T-helper 17 cell (primary cell): ENCODE results near the gene NHERF1. TPM values are rescaled to one million over a fixed set of nuclear protein-coding genes. Genes with fewer than 3 reads are reported as not detected.

Experiments used
- ATAC-seq: fragments of 150-1000 bp; cut with Tn5 transposase; 2 replicates; pipeline ENCODE4 v1.10.0; 2021; ENCODE audit warnings: mild to moderate bottlenecking, moderate library complexity
- DNase-seq, 3 donors: peaks; one replicate each; pipeline versions ENCODE4 v3.0.0 to v3.0.0-alpha.2; 2020 to 2021
- H3K9me3 ChIP-seq: one replicate; pipeline ENCODE4 v1.7.0; 2013; ENCODE audit warnings: low read length, mild to moderate bottlenecking; ENCODE audit not compliant: control insufficient read depth, poor library complexity, severe bottlenecking
- H3K27ac Mint-ChIP-seq: one replicate; pipeline ENCODE4 v1.8.0; 2022; ENCODE audit warnings: mild to moderate bottlenecking, moderate library complexity, mixed read lengths
- H3K27me3 Mint-ChIP-seq: one replicate; pipeline ENCODE4 v1.8.0; 2022; ENCODE audit warnings: mixed read lengths
- H3K36me3 Mint-ChIP-seq: one replicate; pipeline ENCODE4 v1.8.0; 2022; ENCODE audit warnings: low read depth, mixed read lengths
- H3K4me1 Mint-ChIP-seq: one replicate; pipeline ENCODE4 v1.8.0; 2022; ENCODE audit warnings: mild to moderate bottlenecking, mixed read lengths
- H3K4me3 Mint-ChIP-seq: one replicate; pipeline ENCODE4 v1.8.0; 2022; ENCODE audit warnings: mild to moderate bottlenecking, moderate library complexity, mixed read lengths
- total RNA-seq, 4 donors: library from RNA in 2 of 4; stranded (reverse) in 2 of 4; gene quantifications; one replicate each; pipeline ENCODE4 v1.2.3 and lab custom pipeline; 2022 to 2026

Gene NHERF1
- total RNA-seq, 2 donors from 2014 or later: 130 to 132 TPM

DNA sequence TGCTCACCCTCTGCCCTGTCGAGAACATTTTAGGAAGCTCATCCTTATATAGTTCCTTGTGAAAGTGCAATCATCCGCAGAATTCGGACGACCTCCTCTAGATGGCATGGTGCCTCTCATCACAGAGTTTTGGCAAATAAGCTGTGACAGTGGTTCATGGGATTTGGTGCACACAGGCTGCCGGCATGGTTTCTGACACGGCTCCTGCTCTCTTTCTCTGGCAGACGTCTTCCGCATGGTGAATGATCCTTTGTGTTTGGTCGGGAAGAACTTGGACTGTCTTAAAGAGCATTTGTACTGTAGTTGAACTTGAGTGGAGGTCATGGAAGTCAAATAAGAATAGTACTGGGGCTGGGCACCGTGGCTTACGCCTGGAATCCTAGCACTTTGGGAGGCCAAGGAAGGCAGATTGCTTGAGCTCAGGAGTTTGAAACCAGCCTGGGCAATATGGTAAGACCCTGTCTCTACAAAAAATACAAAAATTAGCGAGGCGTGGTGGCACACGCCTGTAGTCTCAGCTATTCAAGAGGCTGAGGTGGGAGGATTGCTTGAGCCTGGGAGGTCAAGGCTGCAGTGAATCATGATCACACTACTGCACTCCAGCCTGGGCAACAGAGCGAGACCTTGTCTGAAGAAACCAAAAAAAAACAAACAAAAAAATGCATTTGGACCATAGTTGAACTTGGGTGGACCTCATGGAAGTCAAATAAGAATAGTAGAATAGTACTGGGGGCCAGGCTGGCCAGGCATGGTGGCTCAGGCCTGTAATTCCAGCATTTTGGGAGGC, 62.5 kb downstream of the NHERF1 start:
- no peaks in the 10 kb centered on the region for H3K9me3 ChIP-seq

GRCh38 chr17:74812109-74813009, 63.9 kb downstream of the NHERF1 start:
- ATAC-seq: no peak
- Mint-ChIP-seq H3K4me1 (peaks cover 10% of the 10 kb centered on the region), H3K27me3 (no peaks in the 10 kb centered on the region), H3K4me3 (no peak overlapping the region), H3K27ac (no peak overlapping the region), H3K36me3 (peaks cover 6% of the 10 kb centered on the region)
- DNase-seq: no peak
- H3K9me3 ChIP-seq: no peaks in the 10 kb centered on the region

More for the DNA sequence above, 62.5 kb downstream of the NHERF1 start:
- no peak overlapping the region for H3K4me3 Mint-ChIP-seq
- H3K27ac Mint-ChIP-seq: peak overlapping the region; percentile 83
- H3K4me1 Mint-ChIP-seq: peaks cover 13% of the 10 kb centered on the region
- no peaks in the 10 kb centered on the region for H3K27me3 Mint-ChIP-seq
- H3K36me3 Mint-ChIP-seq: peaks cover 6% of the 10 kb centered on the region
- DNase-seq (no peak), ATAC-seq (no peak)

- Mint-ChIP-seq H3K27ac (no peak overlapping the region), H3K36me3 (peaks cover 9% of the 10 kb centered on the region), H3K4me1 (peaks cover 10% of the 10 kb centered on the region), H3K27me3 (no peaks in the 10 kb centered on the region), H3K4me3 (no peak overlapping the region)
- DNase-seq (no peak), ATAC-seq (no peak)
- H3K9me3 ChIP-seq: no peaks in the 10 kb centered on the region
These were observed 66.0 kb downstream of the NHERF1 start for GRCh38 chr17:74814453-74814852.

GRCh38 chr17:74815067-74815466, 66.6 kb downstream of the NHERF1 start:
- no peaks in the 10 kb centered on the region for H3K9me3 ChIP-seq
- Mint-ChIP-seq H3K36me3 (peaks cover 7% of the 10 kb centered on the region), H3K4me1 (peaks cover 8% of the 10 kb centered on the region), H3K27me3 (no peaks in the 10 kb centered on the region), H3K27ac (peak overlapping the region; percentile 39), H3K4me3 (no peak overlapping the region)
- no peak for DNase-seq
- no peak for ATAC-seq

DNA sequence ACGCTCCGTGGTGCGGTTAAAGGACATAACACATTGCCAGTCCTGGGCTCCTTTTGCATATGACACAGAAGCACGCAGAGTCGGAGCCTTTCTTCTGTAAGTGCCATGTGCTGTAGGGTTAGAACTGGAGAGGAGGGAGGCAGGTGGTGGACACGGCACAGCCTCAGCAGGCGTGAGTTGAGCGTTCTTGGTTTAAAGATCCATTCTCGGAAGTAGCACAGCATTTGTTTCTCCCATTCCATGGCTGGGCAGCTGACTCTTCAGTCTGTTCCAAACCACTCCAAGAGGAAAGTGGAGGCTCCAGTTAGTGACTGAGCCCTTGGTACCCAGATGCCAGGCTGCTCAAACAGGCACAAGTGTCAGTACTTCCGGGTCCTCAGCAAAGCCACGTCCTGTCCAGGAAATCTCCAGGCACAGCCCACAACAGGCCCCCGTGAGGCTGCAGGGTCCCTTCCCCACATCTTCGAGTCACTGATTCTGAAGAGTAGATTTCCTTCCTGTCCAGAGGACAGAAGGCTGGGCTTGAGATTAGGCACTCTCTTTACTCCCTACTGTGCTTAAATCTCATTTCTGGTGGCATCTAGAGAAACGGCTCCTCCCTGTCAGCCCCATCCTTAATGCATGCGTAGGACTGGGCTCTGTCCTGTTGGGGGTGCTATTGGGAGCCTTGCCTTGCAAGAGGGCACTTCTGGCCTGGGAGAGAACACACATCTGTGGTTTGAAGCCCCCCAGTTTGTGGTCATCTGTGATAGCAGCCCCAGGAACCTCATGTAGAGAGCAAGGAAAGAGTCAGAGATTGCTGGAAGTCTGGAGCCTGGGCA, 67.3 kb downstream of the NHERF1 start:
- H3K36me3 Mint-ChIP-seq: peaks cover 4% of the 10 kb centered on the region
- DNase-seq (no peak), ATAC-seq (no peak)
- no peaks in the 10 kb centered on the region for H3K27me3 Mint-ChIP-seq
- no peak overlapping the region for H3K4me3 Mint-ChIP-seq
- peaks cover 6% of the 10 kb centered on the region for H3K4me1 Mint-ChIP-seq
- no peak overlapping the region for H3K27ac Mint-ChIP-seq
- no peaks in the 10 kb centered on the region for H3K9me3 ChIP-seq

GRCh38 chr17:74816905-74817620, 68.6 kb downstream of the NHERF1 start:
- H3K4me3 Mint-ChIP-seq: no peak overlapping the region
- no peaks in the 10 kb centered on the region for H3K27me3 Mint-ChIP-seq
- DNase-seq (no peak), ATAC-seq (no peak)
- peaks cover 3% of the 10 kb centered on the region for H3K36me3 Mint-ChIP-seq
- H3K9me3 ChIP-seq: no peaks in the 10 kb centered on the region
- peaks cover 3% of the 10 kb centered on the region for H3K4me1 Mint-ChIP-seq
- H3K27ac Mint-ChIP-seq: no peak overlapping the region

- H3K27ac Mint-ChIP-seq: no peak overlapping the region
- no peak overlapping the region for H3K4me3 Mint-ChIP-seq
These were observed 70.0 kb downstream of the NHERF1 start for GRCh38 chr17:74818291-74818938.

More at GRCh38 chr17:74818291-74818938, 70.0 kb downstream of the NHERF1 start:
- ATAC-seq (no peak), DNase-seq (no peak)
- Mint-ChIP-seq H3K36me3 (peaks cover 3% of the 10 kb centered on the region), H3K27me3 (no peaks in the 10 kb centered on the region), H3K4me1 (no peaks in the 10 kb centered on the region)
- H3K9me3 ChIP-seq: no peaks in the 10 kb centered on the region

Other genes starting within 250 kb of the NHERF1 start
- 1 to 10 TPM in 1 of 2 donors, under 1 TPM in 1; 0.34 to 1.4 TPM for gene CD300LB, start 217.2 kb upstream of the NHERF1 start, total RNA-seq
- 1 to 10 TPM in 1 of 2 donors, under 1 TPM in 1; 0.37 to 1.2 TPM for gene CD300C, start 202.5 kb upstream of the NHERF1 start, total RNA-seq
- gene CD300H, start 181.1 kb upstream of the NHERF1 start, total RNA-seq: not detected
- not detected for gene CD300LD, start 156.3 kb upstream of the NHERF1 start, total RNA-seq
- gene CD300E, start 124.9 kb upstream of the NHERF1 start, total RNA-seq: 1 to 10 TPM in 1 of 2 donors, under 1 TPM in 1; 0.81 to 5.7 TPM
- gene CD300LF, start 35.7 kb upstream of the NHERF1 start, total RNA-seq: 1 to 10 TPM in 1 of 2 donors, under 1 TPM in 1; 0.29 to 1.9 TPM
- 10 to 100 TPM; 41.4 to 83.3 TPM for gene RAB37, start 11.4 kb upstream of the NHERF1 start, total RNA-seq
- gene NAT9, start 27.7 kb downstream of the NHERF1 start, total RNA-seq: 10 to 100 TPM; 32.3 to 32.8 TPM
- gene GRIN2C, start 111.3 kb downstream of the NHERF1 start, total RNA-seq: not detected
- 1 to 10 TPM; 4.5 to 8.7 TPM for gene FDXR, start 124.4 kb downstream of the NHERF1 start, total RNA-seq
- not detected for gene FADS6, start 145.0 kb downstream of the NHERF1 start, total RNA-seq
- gene USH1G, start 174.6 kb downstream of the NHERF1 start, total RNA-seq: not detected
- not detected for gene OTOP2, start 175.6 kb downstream of the NHERF1 start, total RNA-seq
- not detected for gene OTOP3, start 187.3 kb downstream of the NHERF1 start, total RNA-seq
- 10 to 100 TPM; 10.6 to 14.9 TPM for gene HID1, start 224.1 kb downstream of the NHERF1 start, total RNA-seq
- under 1 TPM in 1 of 2 donors, not detected in 1; 0.86 TPM for gene CDR2L, start 239.0 kb downstream of the NHERF1 start, total RNA-seq